ENCODE measurements around the gene HELZ2. TPM values are rescaled to one million over a fixed set of nuclear protein-coding genes. Genes with fewer than 3 reads are reported as not detected.

The HELZ2 gene
- total and polyA plus RNA-seq, 2 of the 4 experiments (the other 2 are of a cell fraction): 4.7 to 10.6 TPM

DNA sequence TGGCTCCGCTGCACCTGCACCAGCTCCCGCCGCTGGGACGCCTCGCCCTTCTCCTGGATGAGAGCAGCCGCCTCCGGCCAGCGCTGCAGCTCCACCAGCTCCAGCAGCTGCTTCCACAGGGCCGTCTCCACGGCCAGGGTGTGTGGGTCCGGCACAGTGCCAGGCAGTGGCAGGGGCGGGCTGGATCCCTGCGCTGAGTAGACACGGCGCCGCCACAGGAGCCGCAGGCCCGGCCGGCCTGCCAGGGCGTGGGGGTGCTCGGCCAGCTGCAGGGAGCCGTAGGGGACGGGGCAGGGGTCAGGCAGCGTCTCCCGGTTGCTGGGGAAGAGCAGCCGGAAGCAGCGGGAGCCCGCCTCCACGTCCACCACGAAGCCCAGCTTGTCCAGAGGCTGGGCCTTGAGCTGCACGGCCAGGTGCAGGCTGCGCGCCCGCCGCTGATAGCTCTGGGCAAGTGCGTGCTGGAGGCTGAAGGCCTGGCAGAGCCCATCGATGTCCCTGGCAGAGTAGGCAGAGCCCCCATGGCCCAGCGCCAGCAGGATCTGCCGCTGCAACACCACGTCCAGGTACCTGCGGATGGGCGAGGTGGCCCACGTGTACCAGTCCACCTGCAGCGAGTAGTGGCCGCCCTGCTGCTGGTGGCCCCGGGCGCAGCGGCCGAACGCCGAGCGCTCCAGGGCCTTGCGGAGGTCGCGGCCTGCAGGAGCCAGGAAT, 10.7 kb downstream of the HELZ2 start:
- H3K18ac ChIP-seq (ENCODE audit: low read depth, low read length): no peak overlapping the region
- intact Hi-C loops (cut with micrococcal nuclease) (no loop called here), in situ Hi-C loops (cut with MboI; ENCODE audit: low sequenced_read_pairs) (no loop called here), dilution Hi-C loops (cut with HindIII; ENCODE audit: low sequenced_read_pairs, unreplicated experiment) (no loop called here)
- H4K91ac ChIP-seq (ENCODE audit: insufficient read depth, low read depth, low read length): no peak overlapping the region
- H3K4me2 ChIP-seq (ENCODE audit: low read depth, low read length): no peak overlapping the region
- H3K23ac ChIP-seq (ENCODE audit: low read depth, low read length): no peak overlapping the region
- no peak overlapping the region for H3K9ac ChIP-seq (ENCODE audit: low read depth, low read length)
- no peak for ATAC-seq (ENCODE audit: low read depth)
- H2BK120ac ChIP-seq (ENCODE audit: low read depth, low read length): no peak overlapping the region
- H4K20me1 ChIP-seq (ENCODE audit: insufficient read depth, low read length): no peaks in the 10 kb centered on the region
- H3K14ac ChIP-seq (replicated peaks; ENCODE audit: low read depth, low read length): no peak overlapping the region
- no peak overlapping the region for H2AK9ac ChIP-seq (replicated peaks; ENCODE audit: low read depth, low read length, poor library complexity)
- H4K5ac ChIP-seq (ENCODE audit: low read depth, low read length): no peak overlapping the region
- BruUV-seq (replicated peaks): no TSS peak
- no peak overlapping the region for H3K4ac ChIP-seq (ENCODE audit: low read depth, low read length)
- H2BK20ac ChIP-seq (ENCODE audit: low read depth, low read length): no peak overlapping the region
- no peak overlapping the region for H3K4me3 ChIP-seq (ENCODE audit: insufficient read depth, low read depth, low read length)
- TF ChIP-seq MAFK (IDR thresholded peaks at IDR 0.05; ENCODE audit: low read depth, low read length) (no peak), NFE2L2 (IDR thresholded peaks at IDR 0.05; ENCODE audit: low read depth, low read length) (no peak), BHLHE40 (IDR thresholded peaks at IDR 0.05; ENCODE audit: low read depth, low read length) (no peak)
- POLR2A ChIA-PET (ENCODE audit: unreplicated experiment): no interaction called here
- no peak overlapping the region for H2AK5ac ChIP-seq (ENCODE audit: low read depth, low read length)
- no peak overlapping the region for H2BK15ac ChIP-seq (ENCODE audit: low read depth, low read length)
- WGBS, 2 experiments (ENCODE audit: extremely low coverage in 2 of 2, insufficient read length in 1 of 2): 96% methylated on average over 51 of the region's 55 CpGs; no CpG with 5 or more reads in 1 of the 2 experiments
- H3K4me1 ChIP-seq (ENCODE audit: control insufficient read depth, insufficient read depth, low read length): no peaks in the 10 kb centered on the region
- no peaks in the 10 kb centered on the region for H3K79me1 ChIP-seq (ENCODE audit: low read depth in 1 of 2, low read length in 2 of 2)
- H2AFZ ChIP-seq (replicated peaks; ENCODE audit: low read length, poor library complexity): no peak overlapping the region
- no peaks in the 10 kb centered on the region for H3K9me1 ChIP-seq (ENCODE audit: insufficient read depth, low read length)
- no peak overlapping the region for H3K27ac ChIP-seq (ENCODE audit: insufficient read depth, low read length)
- no peak overlapping the region for H3K56ac ChIP-seq (ENCODE audit: extremely low read depth, insufficient read depth, low read length)
- no peaks in the 10 kb centered on the region for H3K27me3 ChIP-seq (ENCODE audit: control insufficient read depth, insufficient read depth, low read length)
- no peak overlapping the region for H2BK5ac ChIP-seq (ENCODE audit: low read depth, low read length, poor library complexity, severe bottlenecking)
- H3K9me3 ChIP-seq (ENCODE audit: control insufficient read depth, insufficient read depth, low read length): no peaks in the 10 kb centered on the region
- no peak for DNase-seq
- CTCF ChIA-PET: no interaction called here
- no peak overlapping the region for H4K8ac ChIP-seq (ENCODE audit: low read depth in 2 of 2, low read length in 2 of 2)
- peaks cover 66% of the 10 kb centered on the region for H3K36me3 ChIP-seq (ENCODE audit: control insufficient read depth, insufficient read depth, low read length)
